SU-DHL-6 (cell line): Measurements from ENCODE around the gene RIN1.

Experiments used
- EZH2phosphoT487 ChIP-seq: fragments of 200-600 bp; sonication (generic), shearing (Covaris generic); conservative IDR thresholded peaks from 2 replicates; pipeline ENCODE4 v1.6.1; 2018; ENCODE audit warnings: mild to moderate bottlenecking, antibody characterized with exemption, low read length, moderate library complexity, mixed read lengths
- TF ChIP-seq, protein P1 (sequence below): fragments of 200-600 bp; sonication (generic); IDR thresholded peaks from one replicate; pipeline ENCODE4 v1.5.1; 2017; ENCODE audit warnings: antibody characterized with exemption, mild to moderate bottlenecking, low read length, moderate library complexity; ENCODE audit not compliant: insufficient read depth, poor library complexity, severe bottlenecking

DNA sequence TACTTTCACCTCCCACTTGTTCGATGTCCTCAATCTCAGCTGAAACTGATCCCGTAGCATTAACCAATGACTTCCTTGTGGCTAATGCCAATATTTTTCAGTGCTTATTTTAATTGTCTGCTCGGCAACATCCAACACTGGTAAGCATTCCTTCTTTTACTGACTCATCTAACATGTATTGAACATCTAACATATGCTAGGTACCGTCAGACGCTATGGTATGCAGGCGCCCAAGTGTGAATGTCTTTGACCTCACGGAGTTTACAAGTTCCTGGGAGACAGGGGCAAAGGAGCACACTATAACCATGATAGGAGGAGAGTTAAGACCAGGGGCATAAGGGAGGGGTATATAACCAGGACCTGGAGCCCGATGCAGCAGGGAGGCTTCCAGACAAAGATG lies 6.9 kb upstream of the RIN1 start:
- TF ChIP-seq, protein P1, sequence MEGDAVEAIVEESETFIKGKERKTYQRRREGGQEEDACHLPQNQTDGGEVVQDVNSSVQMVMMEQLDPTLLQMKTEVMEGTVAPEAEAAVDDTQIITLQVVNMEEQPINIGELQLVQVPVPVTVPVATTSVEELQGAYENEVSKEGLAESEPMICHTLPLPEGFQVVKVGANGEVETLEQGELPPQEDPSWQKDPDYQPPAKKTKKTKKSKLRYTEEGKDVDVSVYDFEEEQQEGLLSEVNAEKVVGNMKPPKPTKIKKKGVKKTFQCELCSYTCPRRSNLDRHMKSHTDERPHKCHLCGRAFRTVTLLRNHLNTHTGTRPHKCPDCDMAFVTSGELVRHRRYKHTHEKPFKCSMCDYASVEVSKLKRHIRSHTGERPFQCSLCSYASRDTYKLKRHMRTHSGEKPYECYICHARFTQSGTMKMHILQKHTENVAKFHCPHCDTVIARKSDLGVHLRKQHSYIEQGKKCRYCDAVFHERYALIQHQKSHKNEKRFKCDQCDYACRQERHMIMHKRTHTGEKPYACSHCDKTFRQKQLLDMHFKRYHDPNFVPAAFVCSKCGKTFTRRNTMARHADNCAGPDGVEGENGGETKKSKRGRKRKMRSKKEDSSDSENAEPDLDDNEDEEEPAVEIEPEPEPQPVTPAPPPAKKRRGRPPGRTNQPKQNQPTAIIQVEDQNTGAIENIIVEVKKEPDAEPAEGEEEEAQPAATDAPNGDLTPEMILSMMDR: no peak
- TF ChIP-seq EZH2phosphoT487: no peak
